HG02642 (cell line): ENCODE data around the gene ZNF615.
"Not testable (repeated sequence)": the region's sequence is repeated elsewhere in the genome, so short reads cannot be mapped to it uniquely, and the experiment has no call there.

Experiments used
- ATAC-seq: cut with Tn5 transposase; IDR thresholded peaks from one replicate; pipeline ENCODE4 v1.9.1; 2021; ENCODE audit warnings: mild to moderate bottlenecking; ENCODE audit not compliant: unreplicated experiment, poor library complexity

Gene ZNF615

GRCh38 chr19:51983361-51983760, 24.6 kb downstream of the ZNF615 start:
- no peak for ATAC-seq

- not testable (repeated sequence) for ATAC-seq
These were observed 27.1 kb downstream of the ZNF615 start for GRCh38 chr19:51980926-51981325.

GRCh38 chr19:51980116-51980736, 27.8 kb downstream of the ZNF615 start:
- no peak for ATAC-seq

- ATAC-seq: no peak
These were observed 29.1 kb downstream of the ZNF615 start for GRCh38 chr19:51978882-51979281.

- no peak for ATAC-seq
These were observed 30.7 kb downstream of the ZNF615 start for GRCh38 chr19:51977346-51977745.

- ATAC-seq: no peak
These were observed 31.2 kb downstream of the ZNF615 start for GRCh38 chr19:51976852-51977251.

- ATAC-seq: not testable (repeated sequence)
These were observed 32.2 kb downstream of the ZNF615 start for GRCh38 chr19:51975787-51976186.

- no peak for ATAC-seq
These were observed 36.4 kb downstream of the ZNF615 start for GRCh38 chr19:51971624-51972023.

GRCh38 chr19:51970718-51971117, 37.3 kb downstream of the ZNF615 start:
- no peak for ATAC-seq

- no peak for ATAC-seq
These were observed 42.4 kb downstream of the ZNF615 start for GRCh38 chr19:51965583-51965982.

GRCh38 chr19:51960621-51961233, 47.3 kb downstream of the ZNF615 start:
- ATAC-seq: not testable (repeated sequence)

- ATAC-seq: no peak
These were observed 48.2 kb downstream of the ZNF615 start for GRCh38 chr19:51959791-51960190.

GRCh38 chr19:51957846-51958245, 50.2 kb downstream of the ZNF615 start:
- ATAC-seq: not testable (repeated sequence)

GRCh38 chr19:51948975-51949374, 59.0 kb downstream of the ZNF615 start:
- no peak for ATAC-seq

GRCh38 chr19:51946602-51947001, 61.4 kb downstream of the ZNF615 start:
- ATAC-seq: no peak

GRCh38 chr19:51944798-51945552, 63.0 kb downstream of the ZNF615 start:
- ATAC-seq: no peak
